ENCODE data around the gene MGAT4B.
"Not testable (repeated sequence)": the region's sequence is repeated elsewhere in the genome, so short reads cannot be mapped to it uniquely, and the experiment has no call there.

Gene MGAT4B

DNA sequence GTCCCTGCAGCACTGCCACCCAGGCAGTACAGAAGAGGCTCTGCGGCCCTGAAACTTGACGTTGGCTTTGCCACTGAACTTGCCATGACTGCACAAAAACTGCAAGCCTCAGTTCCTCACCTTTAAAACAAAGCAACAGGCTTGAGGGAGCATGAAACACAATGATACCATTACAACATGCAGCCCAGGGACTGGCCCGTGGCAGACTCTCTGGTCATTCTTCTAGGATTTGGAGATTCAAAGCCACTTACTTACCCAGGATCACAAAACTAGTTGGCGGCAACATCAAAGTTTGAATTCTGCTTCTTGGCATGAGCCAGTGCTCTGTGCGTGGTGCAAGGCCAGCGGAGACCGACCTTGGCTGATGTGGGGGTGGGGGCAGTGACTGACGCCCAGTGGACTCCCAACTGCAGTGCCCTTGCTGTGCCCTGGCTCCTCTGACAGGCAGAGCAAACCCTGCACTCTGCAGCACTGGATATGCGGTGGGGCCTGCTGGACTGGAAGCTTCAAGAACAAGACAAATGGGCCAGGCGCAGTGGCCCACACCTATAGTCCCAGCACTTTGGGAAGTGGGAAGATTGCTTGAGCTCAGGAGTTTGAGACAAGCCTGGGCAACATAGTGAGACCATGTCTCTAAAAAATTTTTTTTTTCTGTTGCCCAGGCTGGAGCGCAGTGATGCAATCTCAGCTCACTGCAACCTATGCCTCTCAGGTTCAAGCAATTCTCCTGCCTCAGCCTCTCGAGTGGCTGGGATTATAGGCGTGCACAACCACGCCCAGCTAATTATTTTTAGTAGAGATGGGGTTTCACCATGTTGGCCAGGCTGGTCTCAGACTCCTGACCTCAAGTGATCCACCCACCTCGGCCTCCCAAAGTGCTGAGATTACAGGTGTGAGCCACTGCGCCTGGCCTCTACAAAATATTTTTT lies 32.9 kb upstream of the MGAT4B start:
- WGBS (ENCODE audit: insufficient coverage), result over 99% methylated on average over 13 of the region's 16 CpGs
- CTCF ChIA-PET, result interaction anchor here (0.8 kb wide), 1 partner anchor 8 kb away, joined by 3 read pairs; no protein-coding TSS in a partner anchor
- peaks cover 0 to 4% (median 2%) of the 10 kb centered on the region in 5 experiments for H3K9me3 ChIP-seq (ENCODE audit: control extremely low read depth in 1 of 5, control insufficient read depth in 4 of 5, insufficient read depth in 2 of 5, low read depth in 1 of 5, low read length in 4 of 5)
- POLR2A ChIA-PET, result interaction anchor here (0.6 kb wide), 1 partner anchor 12 kb away, joined by 3 read pairs; no protein-coding TSS in a partner anchor
- H3K27me3 ChIP-seq (replicated peaks in 2 of 5; ENCODE audit: control insufficient read depth in 4 of 5, insufficient read depth in 5 of 5, low read length in 4 of 5), result no peaks in the 10 kb centered on the region
- H3K4me1 ChIP-seq (ENCODE audit: control extremely low read depth in 1 of 4, control insufficient read depth in 4 of 4, insufficient read depth in 4 of 4, low read length in 3 of 4), result peaks cover 0 to 2% (median 0%) of the 10 kb centered on the region in 4 experiments
- no peak overlapping the region for H3K27ac ChIP-seq (ENCODE audit: insufficient read depth in 1 of 2, low read depth in 1 of 2, low read length in 2 of 2, poor library complexity in 1 of 2, severe bottlenecking in 2 of 2)
- no peak overlapping the region for H3K4me3 ChIP-seq (ENCODE audit: control insufficient read depth in 1 of 7, extremely low read depth in 1 of 7, insufficient read depth in 4 of 7, low read depth in 2 of 7, low read length in 6 of 7)
- peaks cover 13 to 72% (median 39%) of the 10 kb centered on the region in 4 experiments for H3K36me3 ChIP-seq (ENCODE audit: control insufficient read depth in 4 of 4, insufficient read depth in 4 of 4, low read length in 3 of 4)
- DNase-seq, result no peak

DNA sequence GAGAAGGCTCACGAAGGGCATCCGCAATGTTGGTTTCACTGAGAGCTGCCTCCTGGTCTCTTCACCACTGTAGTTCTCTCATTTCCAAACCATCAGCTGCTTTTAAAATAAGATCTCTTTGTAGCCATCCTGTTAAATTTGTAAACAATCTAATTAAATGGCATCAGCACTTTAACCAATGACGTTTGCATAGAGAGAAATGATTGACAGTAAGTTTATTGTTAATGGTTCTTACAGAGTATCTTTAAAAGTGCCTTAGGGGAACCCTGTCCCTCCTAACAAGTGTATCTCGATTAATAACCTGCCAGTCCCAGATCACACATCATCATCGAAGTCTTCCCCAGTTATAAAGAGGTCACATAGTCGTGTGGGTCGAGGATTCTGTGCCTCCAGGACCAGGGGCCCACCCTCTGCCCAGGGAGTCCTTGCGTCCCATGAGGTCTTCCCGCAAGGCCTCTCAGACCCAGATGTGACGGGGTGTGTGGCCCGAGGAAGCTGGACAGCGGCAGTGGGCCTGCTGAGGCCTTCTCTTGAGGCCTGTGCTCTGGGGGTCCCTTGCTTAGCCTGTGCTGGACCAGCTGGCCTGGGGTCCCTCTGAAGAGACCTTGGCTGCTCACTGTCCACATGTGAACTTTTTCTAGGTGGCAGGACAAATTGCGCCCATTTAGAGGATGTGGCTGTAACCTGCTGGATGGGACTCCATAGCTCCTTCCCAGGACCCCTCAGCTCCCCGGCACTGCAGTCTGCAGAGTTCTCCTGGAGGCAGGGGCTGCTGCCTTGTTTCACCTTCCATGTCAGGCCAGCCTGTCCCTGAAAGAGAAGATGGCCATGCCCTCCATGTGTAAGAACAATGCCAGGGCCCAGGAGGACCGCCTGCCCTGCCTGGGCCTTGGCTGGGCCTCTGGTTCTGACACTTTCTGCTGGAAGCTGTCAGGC lies 30.7 kb upstream of the MGAT4B start:
- H3K4me1 ChIP-seq (ENCODE audit: control extremely low read depth in 1 of 4, control insufficient read depth in 4 of 4, insufficient read depth in 4 of 4, low read length in 3 of 4), result peaks cover 0 to 2% (median 0%) of the 10 kb centered on the region in 4 experiments
- H3K4me3 ChIP-seq (ENCODE audit: control insufficient read depth in 1 of 7, extremely low read depth in 1 of 7, insufficient read depth in 4 of 7, low read depth in 2 of 7, low read length in 6 of 7), result no peak overlapping the region
- ChIA-PET CTCF (interaction anchor here (1.0 to 1.6 kb wide), 6 partner anchors 10 to 83 kb away, joined by 3 to 5 read pairs (median 4); no protein-coding TSS in a partner anchor), POLR2A (interaction anchor here (0.5 to 2.4 kb wide), 9 partner anchors 8 to 94 kb away, joined by 3 to 10 read pairs (median 3); partner anchors contain the start of gene SQSTM1)
- no peak for DNase-seq
- H3K36me3 ChIP-seq (ENCODE audit: control insufficient read depth in 4 of 4, insufficient read depth in 4 of 4, low read length in 3 of 4), result peaks cover 21 to 80% (median 56%) of the 10 kb centered on the region in 4 experiments
- H3K9me3 ChIP-seq (ENCODE audit: control extremely low read depth in 1 of 5, control insufficient read depth in 4 of 5, insufficient read depth in 2 of 5, low read depth in 1 of 5, low read length in 4 of 5), result no peaks in the 10 kb centered on the region
- peak overlapping the region in 1 of 2 experiments; percentile 36 for H3K27ac ChIP-seq (ENCODE audit: insufficient read depth in 1 of 2, low read depth in 1 of 2, low read length in 2 of 2, poor library complexity in 1 of 2, severe bottlenecking in 2 of 2)
- no peaks in the 10 kb centered on the region for H3K27me3 ChIP-seq (replicated peaks in 2 of 5; ENCODE audit: control insufficient read depth in 4 of 5, insufficient read depth in 5 of 5, low read length in 4 of 5)
- WGBS (ENCODE audit: insufficient coverage), result 95% methylated on average over 13 of the region's 15 CpGs

DNA sequence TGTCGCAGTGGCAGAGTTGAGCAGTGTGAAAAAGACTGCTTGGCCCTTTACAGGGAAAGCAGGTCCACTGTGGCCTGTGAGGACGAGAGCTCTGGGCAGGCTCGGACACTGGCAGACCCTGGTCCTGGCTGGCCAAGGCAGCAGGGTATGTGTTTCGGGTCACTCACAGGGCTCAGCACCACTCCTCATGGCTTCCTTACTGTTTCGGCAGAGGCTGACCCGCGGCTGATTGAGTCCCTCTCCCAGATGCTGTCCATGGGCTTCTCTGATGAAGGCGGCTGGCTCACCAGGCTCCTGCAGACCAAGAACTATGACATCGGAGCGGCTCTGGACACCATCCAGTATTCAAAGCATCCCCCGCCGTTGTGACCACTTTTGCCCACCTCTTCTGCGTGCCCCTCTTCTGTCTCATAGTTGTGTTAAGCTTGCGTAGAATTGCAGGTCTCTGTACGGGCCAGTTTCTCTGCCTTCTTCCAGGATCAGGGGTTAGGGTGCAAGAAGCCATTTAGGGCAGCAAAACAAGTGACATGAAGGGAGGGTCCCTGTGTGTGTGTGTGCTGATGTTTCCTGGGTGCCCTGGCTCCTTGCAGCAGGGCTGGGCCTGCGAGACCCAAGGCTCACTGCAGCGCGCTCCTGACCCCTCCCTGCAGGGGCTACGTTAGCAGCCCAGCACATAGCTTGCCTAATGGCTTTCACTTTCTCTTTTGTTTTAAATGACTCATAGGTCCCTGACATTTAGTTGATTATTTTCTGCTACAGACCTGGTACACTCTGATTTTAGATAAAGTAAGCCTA lies 29.8 kb upstream of the MGAT4B start:
- POLR2A ChIA-PET, result interaction anchor here (0.5 to 2.4 kb wide), 7 partner anchors 9 to 104 kb away, joined by 3 to 10 read pairs (median 4); no protein-coding TSS in a partner anchor
- peak overlapping the region in 1 of 2 experiments; percentile 40 for H3K27ac ChIP-seq (ENCODE audit: insufficient read depth in 1 of 2, low read depth in 1 of 2, low read length in 2 of 2, poor library complexity in 1 of 2, severe bottlenecking in 2 of 2)
- CTCF ChIA-PET, result interaction anchor here (1.0 to 1.6 kb wide), 4 partner anchors 11 to 82 kb away, joined by 3 to 6 read pairs (median 4); no protein-coding TSS in a partner anchor

DNA sequence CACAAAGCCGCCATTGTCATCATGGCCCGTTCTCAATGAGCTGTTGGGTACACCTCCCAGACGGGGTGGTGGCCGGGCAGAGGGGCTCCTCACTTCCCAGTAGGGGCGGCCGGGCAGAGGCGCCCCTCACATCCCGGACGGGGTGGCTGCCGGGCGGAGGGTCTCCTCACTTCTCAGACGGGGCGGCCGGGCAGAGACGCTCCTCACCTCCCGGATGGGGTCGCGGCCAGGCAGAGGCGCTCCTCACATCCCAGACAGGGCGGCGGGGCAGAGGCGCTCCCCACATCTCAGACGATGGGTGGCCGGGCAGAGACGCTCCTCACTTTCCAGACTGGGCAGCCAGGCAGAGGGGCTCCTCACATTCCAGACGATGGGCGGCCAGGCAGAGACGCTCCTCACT lies 28.2 kb upstream of the MGAT4B start:
- DNase-seq; POLR2A ChIA-PET; H3K9me3 ChIP-seq (ENCODE audit: control extremely low read depth in 1 of 5, control insufficient read depth in 4 of 5, insufficient read depth in 2 of 5, low read depth in 1 of 5, low read length in 4 of 5); H3K4me3 ChIP-seq (ENCODE audit: control insufficient read depth in 1 of 7, extremely low read depth in 1 of 7, insufficient read depth in 4 of 7, low read depth in 2 of 7, low read length in 6 of 7); H3K27ac ChIP-seq (ENCODE audit: insufficient read depth in 1 of 2, low read depth in 1 of 2, low read length in 2 of 2, poor library complexity in 1 of 2, severe bottlenecking in 2 of 2); H3K4me1 ChIP-seq (ENCODE audit: control extremely low read depth in 1 of 4, control insufficient read depth in 4 of 4, insufficient read depth in 4 of 4, low read length in 3 of 4); H3K27me3 ChIP-seq (replicated peaks in 2 of 5; ENCODE audit: control insufficient read depth in 4 of 5, insufficient read depth in 5 of 5, low read length in 4 of 5): not testable (repeated sequence)
- H3K36me3 ChIP-seq (ENCODE audit: control insufficient read depth in 4 of 4, insufficient read depth in 4 of 4, low read length in 3 of 4), result peaks cover 19 to 84% (median 59%) of the 10 kb centered on the region in 4 experiments
- CTCF ChIA-PET, result interaction anchor here (1.0 to 14.0 kb wide), 2 partner anchors 33 to 37 kb away, joined by 4 to 124 read pairs; no protein-coding TSS in a partner anchor
- 100% methylated on average over 5 of the region's 28 CpGs for WGBS (ENCODE audit: insufficient coverage)

More for the DNA sequence above, 29.8 kb upstream of the MGAT4B start:
- Histone ChIP-seq H3K36me3 (ENCODE audit: control insufficient read depth in 4 of 4, insufficient read depth in 4 of 4, low read length in 3 of 4) (peaks cover 22 to 83% (median 57%) of the 10 kb centered on the region in 4 experiments), H3K27me3 (replicated peaks in 2 of 5; ENCODE audit: control insufficient read depth in 4 of 5, insufficient read depth in 5 of 5, low read length in 4 of 5) (no peaks in the 10 kb centered on the region), H3K9me3 (ENCODE audit: control extremely low read depth in 1 of 5, control insufficient read depth in 4 of 5, insufficient read depth in 2 of 5, low read depth in 1 of 5, low read length in 4 of 5) (no peaks in the 10 kb centered on the region), H3K4me3 (ENCODE audit: control insufficient read depth in 1 of 7, extremely low read depth in 1 of 7, insufficient read depth in 4 of 7, low read depth in 2 of 7, low read length in 6 of 7) (no peak overlapping the region), H3K4me1 (ENCODE audit: control extremely low read depth in 1 of 4, control insufficient read depth in 4 of 4, insufficient read depth in 4 of 4, low read length in 3 of 4) (peaks cover 0 to 2% (median 0%) of the 10 kb centered on the region in 4 experiments)
- DNase-seq, result peak; percentile 55 to 83 (median 77)
- 93% methylated on average over 19 of the region's 19 CpGs for WGBS (ENCODE audit: insufficient coverage)

DNA sequence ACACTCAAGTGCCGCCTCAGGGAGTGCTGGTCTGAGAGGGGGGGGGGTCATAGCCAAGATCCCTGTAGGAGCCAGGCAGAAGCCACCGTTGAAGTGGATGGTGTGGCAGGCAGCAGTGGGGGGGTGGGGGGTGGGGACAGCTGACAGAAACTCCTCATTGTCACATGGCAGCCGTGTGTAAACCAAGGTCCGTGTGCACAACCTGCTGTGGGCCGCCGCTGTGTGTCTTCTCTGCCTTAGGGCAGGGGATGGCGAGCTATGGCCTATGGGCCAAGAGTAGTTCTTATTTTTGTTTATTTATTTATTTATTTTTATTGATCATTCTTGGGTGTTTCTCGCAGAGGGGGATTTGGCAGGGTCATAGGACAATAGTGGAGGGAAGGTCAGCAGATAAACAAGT lies 27.5 kb upstream of the MGAT4B start:
- CTCF ChIA-PET, result interaction anchor here (0.8 to 14.0 kb wide), 4 partner anchors 12 to 40 kb away, joined by 3 to 124 read pairs (median 4); no protein-coding TSS in a partner anchor
- POLR2A ChIA-PET, result interaction anchor here (0.9 kb wide), 1 partner anchor 25 kb away, joined by 3 read pairs; the partner anchor contains the start of gene MRNIP
- no peaks in the 10 kb centered on the region for H3K9me3 ChIP-seq (ENCODE audit: control extremely low read depth in 1 of 5, control insufficient read depth in 4 of 5, insufficient read depth in 2 of 5, low read depth in 1 of 5, low read length in 4 of 5)
- peaks cover 15 to 85% (median 62%) of the 10 kb centered on the region in 4 experiments for H3K36me3 ChIP-seq (ENCODE audit: control insufficient read depth in 4 of 4, insufficient read depth in 4 of 4, low read length in 3 of 4)
- H3K4me1 ChIP-seq (ENCODE audit: control extremely low read depth in 1 of 4, control insufficient read depth in 4 of 4, insufficient read depth in 4 of 4, low read length in 3 of 4), result peaks cover 0 to 2% (median 0%) of the 10 kb centered on the region in 4 experiments
- no peak for DNase-seq
- H3K27me3 ChIP-seq (replicated peaks in 2 of 5; ENCODE audit: control insufficient read depth in 4 of 5, insufficient read depth in 5 of 5, low read length in 4 of 5), result no peaks in the 10 kb centered on the region
- whole genome bisulfite sequencing (ENCODE audit: insufficient coverage), result 100% methylated on average over 1 of the region's 8 CpGs
- no peak overlapping the region for H3K27ac ChIP-seq (ENCODE audit: insufficient read depth in 1 of 2, low read depth in 1 of 2, low read length in 2 of 2, poor library complexity in 1 of 2, severe bottlenecking in 2 of 2)
- H3K4me3 ChIP-seq (ENCODE audit: control insufficient read depth in 1 of 7, extremely low read depth in 1 of 7, insufficient read depth in 4 of 7, low read depth in 2 of 7, low read length in 6 of 7), result no peak overlapping the region

DNA sequence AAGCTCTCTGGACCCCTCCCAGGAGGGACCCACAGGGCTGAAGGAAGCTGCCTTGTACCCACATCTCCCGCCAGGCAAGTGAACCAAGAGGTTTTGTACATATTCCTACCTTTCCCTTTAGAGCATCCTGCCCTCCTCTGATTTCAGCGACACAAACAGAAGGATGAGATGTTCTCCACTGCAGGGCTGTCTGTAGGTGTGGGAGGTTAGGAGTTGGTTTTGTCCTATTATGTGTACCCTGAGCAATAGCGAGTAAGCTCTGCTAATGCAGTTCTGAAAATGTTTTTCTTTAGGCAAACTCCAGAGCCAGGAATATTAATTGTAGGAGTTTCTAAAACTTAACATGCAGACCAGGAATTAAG lies 27.0 kb upstream of the MGAT4B start:
- Histone ChIP-seq H3K9me3 (ENCODE audit: control extremely low read depth in 1 of 5, control insufficient read depth in 4 of 5, insufficient read depth in 2 of 5, low read depth in 1 of 5, low read length in 4 of 5) (no peaks in the 10 kb centered on the region), H3K27ac (ENCODE audit: insufficient read depth in 1 of 2, low read depth in 1 of 2, low read length in 2 of 2, poor library complexity in 1 of 2, severe bottlenecking in 2 of 2) (no peak overlapping the region), H3K36me3 (ENCODE audit: control insufficient read depth in 4 of 4, insufficient read depth in 4 of 4, low read length in 3 of 4) (peaks cover 19 to 88% (median 66%) of the 10 kb centered on the region in 4 experiments), H3K27me3 (replicated peaks in 2 of 5; ENCODE audit: control insufficient read depth in 4 of 5, insufficient read depth in 5 of 5, low read length in 4 of 5) (no peaks in the 10 kb centered on the region), H3K4me1 (ENCODE audit: control extremely low read depth in 1 of 4, control insufficient read depth in 4 of 4, insufficient read depth in 4 of 4, low read length in 3 of 4) (peaks cover 0 to 2% (median 0%) of the 10 kb centered on the region in 4 experiments), H3K4me3 (ENCODE audit: control insufficient read depth in 1 of 7, extremely low read depth in 1 of 7, insufficient read depth in 4 of 7, low read depth in 2 of 7, low read length in 6 of 7) (no peak overlapping the region)
- CTCF ChIA-PET, result interaction anchor here (0.5 to 14.0 kb wide), 5 partner anchors 12 to 39 kb away, joined by 3 to 124 read pairs (median 3); no protein-coding TSS in a partner anchor
- POLR2A ChIA-PET, result interaction anchor here (0.9 kb wide), 1 partner anchor 25 kb away, joined by 3 read pairs; the partner anchor contains the start of gene MRNIP
- WGBS (ENCODE audit: insufficient coverage), result 100% methylated on average over 2 of the region's 3 CpGs
- no peak for DNase-seq
